ENCODE results near the gene VPS13D. TPM values are rescaled to one million over a fixed set of nuclear protein-coding genes. Genes with fewer than 3 reads are reported as not detected.

Gene VPS13D
- total RNA-seq, 4 donors from 2014 or later: 60.9 to 91.6 (median 71.6) TPM

DNA sequence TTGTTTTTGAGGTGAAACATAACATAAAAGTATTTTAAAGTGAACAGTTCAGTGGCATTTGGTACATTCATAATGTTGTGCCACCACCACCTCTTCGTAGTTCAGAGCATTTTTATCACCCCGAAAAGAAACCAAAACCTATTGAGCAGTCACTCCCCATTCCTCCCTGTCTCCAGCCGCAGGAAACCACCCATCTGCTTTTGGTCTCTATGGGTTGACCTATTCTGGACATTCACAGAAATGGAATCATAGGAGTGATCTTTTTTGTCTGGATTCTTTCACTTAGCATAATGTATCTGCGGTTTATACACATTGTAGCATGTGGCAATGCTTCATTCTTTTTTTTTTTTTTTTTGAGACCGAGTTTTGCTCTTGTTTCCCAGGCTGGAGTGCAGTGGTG is 141.2 kb downstream of the VPS13D start:
- Histone ChIP-seq H3K36me3 (peaks cover 3 to 79% of the 10 kb centered on the region in 2 donors), H3K27me3 (no peaks in the 10 kb centered on the region), H3K27ac (no peak overlapping the region), H3K4me3 (no peak overlapping the region), H3K9me3 (no peaks in the 10 kb centered on the region), H3K4me1 (no peaks in the 10 kb centered on the region)
- in situ Hi-C loops (cut with MboI; ENCODE audit: low sequenced_read_pairs in 4 of 4): no loop called here
- TF ChIP-seq, protein P1, sequence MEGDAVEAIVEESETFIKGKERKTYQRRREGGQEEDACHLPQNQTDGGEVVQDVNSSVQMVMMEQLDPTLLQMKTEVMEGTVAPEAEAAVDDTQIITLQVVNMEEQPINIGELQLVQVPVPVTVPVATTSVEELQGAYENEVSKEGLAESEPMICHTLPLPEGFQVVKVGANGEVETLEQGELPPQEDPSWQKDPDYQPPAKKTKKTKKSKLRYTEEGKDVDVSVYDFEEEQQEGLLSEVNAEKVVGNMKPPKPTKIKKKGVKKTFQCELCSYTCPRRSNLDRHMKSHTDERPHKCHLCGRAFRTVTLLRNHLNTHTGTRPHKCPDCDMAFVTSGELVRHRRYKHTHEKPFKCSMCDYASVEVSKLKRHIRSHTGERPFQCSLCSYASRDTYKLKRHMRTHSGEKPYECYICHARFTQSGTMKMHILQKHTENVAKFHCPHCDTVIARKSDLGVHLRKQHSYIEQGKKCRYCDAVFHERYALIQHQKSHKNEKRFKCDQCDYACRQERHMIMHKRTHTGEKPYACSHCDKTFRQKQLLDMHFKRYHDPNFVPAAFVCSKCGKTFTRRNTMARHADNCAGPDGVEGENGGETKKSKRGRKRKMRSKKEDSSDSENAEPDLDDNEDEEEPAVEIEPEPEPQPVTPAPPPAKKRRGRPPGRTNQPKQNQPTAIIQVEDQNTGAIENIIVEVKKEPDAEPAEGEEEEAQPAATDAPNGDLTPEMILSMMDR (IDR thresholded peaks at IDR 0.05 in 4 of 5, conservative IDR thresholded peaks at IDR 0.05 in 1 of 5): no peak
- no peak for TF ChIP-seq POLR2A (IDR thresholded peaks at IDR 0.05)
- DNase-seq (no peak), ATAC-seq (no peak)
- intact Hi-C loops (cut with DNase I; ENCODE audit: low total_unique reads): no loop called here

DNA sequence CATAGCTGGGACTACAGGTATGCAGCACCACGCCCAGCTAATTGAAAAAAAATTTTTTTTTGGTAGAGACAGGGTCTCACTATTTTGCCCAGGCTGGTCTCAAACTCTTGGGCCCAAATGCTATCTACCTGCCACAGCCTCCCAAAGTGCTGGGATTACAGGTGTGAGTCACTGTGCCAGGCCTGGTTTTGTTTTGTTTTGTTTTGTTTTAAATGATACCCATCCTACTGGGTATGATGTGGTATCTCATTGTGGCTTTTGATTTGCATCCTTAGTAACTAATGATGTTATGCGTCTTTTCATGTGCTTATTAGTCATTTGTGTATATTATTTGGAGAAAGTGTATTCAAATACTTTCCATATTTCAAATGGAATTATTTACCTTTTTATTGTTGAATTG is 142.3 kb downstream of the VPS13D start:
- Histone ChIP-seq H3K4me3 (no peak overlapping the region), H3K4me1 (no peaks in the 10 kb centered on the region), H3K9me3 (no peaks in the 10 kb centered on the region), H3K36me3 (peaks cover 3 to 80% of the 10 kb centered on the region in 2 donors), H3K27me3 (no peaks in the 10 kb centered on the region), H3K27ac (no peak overlapping the region)
- in situ Hi-C loops (cut with MboI; ENCODE audit: low sequenced_read_pairs in 4 of 4): no loop called here
- DNase-seq: no peak
- no peak for ATAC-seq
- intact Hi-C loops (cut with DNase I; ENCODE audit: low total_unique reads): no loop called here
- TF ChIP-seq, protein P1 (IDR thresholded peaks at IDR 0.05 in 4 of 5, conservative IDR thresholded peaks at IDR 0.05 in 1 of 5): no peak
- no peak for TF ChIP-seq POLR2A (IDR thresholded peaks at IDR 0.05)

DNA sequence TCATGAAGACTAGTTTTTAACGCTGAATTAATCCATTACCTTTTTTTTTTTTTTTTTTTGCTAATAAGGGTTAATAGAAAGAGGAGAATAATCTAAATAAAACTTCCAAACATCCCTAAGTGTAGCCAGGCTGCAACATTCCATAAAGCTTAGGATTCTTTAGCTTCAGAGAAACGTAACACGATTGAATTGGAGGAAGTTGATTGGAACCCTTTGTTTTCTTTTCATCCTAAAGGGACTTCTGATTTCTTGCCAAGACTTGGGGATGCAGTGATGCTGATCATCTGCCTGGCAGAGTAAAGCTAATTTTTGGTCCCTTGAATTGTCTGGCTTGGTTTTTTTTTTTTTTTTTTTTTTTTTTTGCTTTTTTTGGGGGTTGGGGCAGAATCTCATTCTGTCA is 142.9 kb downstream of the VPS13D start:
- intact Hi-C loops (cut with DNase I; ENCODE audit: low total_unique reads): no loop called here

DNA sequence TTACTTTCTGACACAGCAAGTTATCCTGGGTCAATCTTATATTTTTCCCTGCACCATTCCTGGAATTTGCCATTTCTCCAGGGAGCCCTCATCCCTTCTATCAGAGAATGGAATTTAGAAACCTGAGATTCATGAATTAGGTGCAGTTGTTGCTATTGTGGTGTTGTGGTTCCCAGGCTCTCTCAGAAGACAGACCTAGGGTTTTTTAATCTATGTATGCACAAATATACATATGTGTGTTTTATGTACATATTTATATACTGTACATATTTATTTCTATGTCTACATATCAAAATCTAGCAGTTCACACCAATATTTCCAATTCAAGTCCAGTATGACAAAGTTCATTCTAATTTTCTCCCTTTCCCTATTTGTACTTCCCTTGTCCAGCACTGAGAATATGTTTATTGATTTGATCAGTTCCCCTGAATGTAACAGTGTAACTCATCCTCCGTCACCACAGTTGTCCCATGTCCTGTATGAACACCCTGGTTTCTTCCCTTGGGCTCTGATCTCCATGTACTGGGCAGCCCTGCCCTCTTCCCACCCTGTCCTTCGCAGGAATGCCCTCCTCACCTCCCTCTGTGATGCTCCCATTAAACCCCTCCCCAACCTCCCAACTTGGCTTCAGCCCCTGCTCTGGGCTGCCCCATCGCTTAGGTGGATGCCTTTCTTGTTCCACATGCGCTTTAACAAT is 145.5 kb downstream of the VPS13D start:
- no peak overlapping the region for H3K27ac ChIP-seq
- no peak overlapping the region for H3K4me3 ChIP-seq
- no peak for ATAC-seq
- no peak for DNase-seq
- peaks cover 0 to 2% of the 10 kb centered on the region in 2 donors for H3K4me1 ChIP-seq
- no peak for TF ChIP-seq POLR2A (IDR thresholded peaks at IDR 0.05)
- TF ChIP-seq, protein P1 (IDR thresholded peaks at IDR 0.05 in 4 of 5, conservative IDR thresholded peaks at IDR 0.05 in 1 of 5): no peak
- H3K9me3 ChIP-seq: no peaks in the 10 kb centered on the region
- peaks cover 3 to 73% of the 10 kb centered on the region in 2 donors for H3K36me3 ChIP-seq
- intact Hi-C loops (cut with DNase I; ENCODE audit: low total_unique reads): no loop called here
- in situ Hi-C loops (cut with MboI; ENCODE audit: low sequenced_read_pairs in 4 of 4): no loop called here
- no peaks in the 10 kb centered on the region for H3K27me3 ChIP-seq

More for the DNA sequence above, 142.9 kb downstream of the VPS13D start:
- no peak for DNase-seq
- H3K27me3 ChIP-seq: no peaks in the 10 kb centered on the region
- H3K36me3 ChIP-seq: peaks cover 3 to 74% of the 10 kb centered on the region in 2 donors
- H3K4me1 ChIP-seq: no peaks in the 10 kb centered on the region
- in situ Hi-C loops (cut with MboI; ENCODE audit: low sequenced_read_pairs in 4 of 4): no loop called here
- no peak for TF ChIP-seq POLR2A (IDR thresholded peaks at IDR 0.05)
- TF ChIP-seq, protein P1 (IDR thresholded peaks at IDR 0.05 in 4 of 5, conservative IDR thresholded peaks at IDR 0.05 in 1 of 5): no peak
- no peak overlapping the region for H3K27ac ChIP-seq
- no peak overlapping the region for H3K4me3 ChIP-seq
- no peak for ATAC-seq
- no peaks in the 10 kb centered on the region for H3K9me3 ChIP-seq
